Trophoblast cell (in vitro differentiated cells and primary cell): ENCODE data around the gene MPC1. TPM values are rescaled to one million over a fixed set of nuclear protein-coding genes. Genes with fewer than 3 reads are reported as not detected.
A peak's percentile ranks its signal among the peaks of the same experiment; 100 is the strongest.

Source experiments
- DNase-seq, 2 donors: peaks; one replicate each; pipeline ENCODE4 v3.0.0-alpha.2; 2016
- H2AFZ ChIP-seq: 2 replicates; pipeline ENCODE4 v1.6.1; 2013; ENCODE audit warnings: low read length, moderate library complexity, mild to moderate bottlenecking; ENCODE audit not compliant: insufficient read depth, poor library complexity
- H2AK5ac ChIP-seq: 2 replicates; pipeline ENCODE4 v1.6.1; 2013; ENCODE audit warnings: mild to moderate bottlenecking, low read length
- H2BK120ac ChIP-seq: 2 replicates; pipeline ENCODE4 v1.6.1; 2013; ENCODE audit warnings: low read length, mild to moderate bottlenecking, moderate library complexity; ENCODE audit not compliant: insufficient read depth, poor library complexity
- H2BK12ac ChIP-seq: 2 replicates; pipeline ENCODE4 v1.6.1; 2013; ENCODE audit warnings: mild to moderate bottlenecking, low read length, moderate library complexity
- H2BK5ac ChIP-seq: 2 replicates; pipeline ENCODE4 v1.6.1; 2013; ENCODE audit warnings: low read length, low read depth, moderate library complexity, mild to moderate bottlenecking; ENCODE audit not compliant: poor library complexity
- H3K14ac ChIP-seq: 2 replicates; pipeline ENCODE4 v1.6.1; 2013; ENCODE audit warnings: mild to moderate bottlenecking, low read length
- H3K18ac ChIP-seq: 2 replicates; pipeline ENCODE4 v1.6.1; 2013; ENCODE audit warnings: mild to moderate bottlenecking, low read length
- H3K23ac ChIP-seq: 2 replicates; pipeline ENCODE4 v1.6.1; 2013; ENCODE audit warnings: low read length
- H3K27ac ChIP-seq: 2 replicates; pipeline ENCODE4 v1.5.1; 2013; ENCODE audit warnings: low read depth, mild to moderate bottlenecking, inconsistent platforms, low read length, moderate library complexity
- H3K27me3 ChIP-seq: 2 replicates; pipeline ENCODE4 v1.6.1; 2013; ENCODE audit warnings: inconsistent platforms, mild to moderate bottlenecking, low read length, moderate library complexity; ENCODE audit not compliant: insufficient read depth
- H3K36me3 ChIP-seq, 2 experiments: 1 replicate in 1 of 2; 2 replicates in 1 of 2; pipeline ENCODE4 v1.6.1; 2013; ENCODE audit warnings: low read length in 2 of 2, mild to moderate bottlenecking in 2 of 2, moderate library complexity in 1 of 2; ENCODE audit not compliant: insufficient read depth in 2 of 2, control insufficient read depth in 1 of 2
- H3K4ac ChIP-seq: 2 replicates; pipeline ENCODE4 v1.6.1; 2013; ENCODE audit warnings: low read depth, mild to moderate bottlenecking, low read length, moderate library complexity
- H3K4me1 ChIP-seq, 2 experiments: 1 replicate in 1 of 2; 2 replicates in 1 of 2; pipeline ENCODE4 v1.6.1; 2013; ENCODE audit warnings: low read length in 2 of 2, mild to moderate bottlenecking in 2 of 2, moderate library complexity in 1 of 2; ENCODE audit not compliant: insufficient read depth in 2 of 2, control insufficient read depth in 1 of 2
- H3K4me2 ChIP-seq: 2 replicates; pipeline ENCODE4 v1.6.1; 2013; ENCODE audit warnings: inconsistent platforms, mild to moderate bottlenecking, low read length, moderate library complexity
- H3K4me3 ChIP-seq: 2 replicates; pipeline ENCODE4 v1.5.1; 2013; ENCODE audit warnings: mild to moderate bottlenecking, low read depth, low read length, inconsistent platforms
- H3K79me1 ChIP-seq: one replicate; pipeline ENCODE4 v1.6.1; 2013; ENCODE audit warnings: low read length
- H3K79me2 ChIP-seq: 2 replicates; pipeline ENCODE4 v1.6.1; 2013; ENCODE audit warnings: low read length, mild to moderate bottlenecking; ENCODE audit not compliant: control insufficient read depth, insufficient read depth, poor library complexity
- H3K9ac ChIP-seq: 2 replicates; pipeline ENCODE4 v1.6.1; 2013; ENCODE audit warnings: mild to moderate bottlenecking, low read length
- H3K9me3 ChIP-seq: 2 replicates; pipeline ENCODE4 v1.6.1; 2013; ENCODE audit warnings: low read depth, mild to moderate bottlenecking, control low read depth, inconsistent platforms, low read length; ENCODE audit not compliant: insufficient read depth
- H4K12ac ChIP-seq: 2 replicates; pipeline ENCODE4 v1.6.1; 2013; ENCODE audit warnings: low read depth, mild to moderate bottlenecking, low read length, moderate library complexity
- H4K8ac ChIP-seq: 2 replicates; pipeline ENCODE4 v1.6.1; 2013; ENCODE audit warnings: low read depth, mild to moderate bottlenecking, low read length, moderate library complexity
- H4K91ac ChIP-seq: one replicate; pipeline ENCODE4 v1.6.1; 2013; ENCODE audit warnings: low read depth, mild to moderate bottlenecking, low read length, moderate library complexity
- WGBS: extraction: QIAGEN DNeasy Blood & Tissue Kit; methylation state at CpG from one replicate; pipeline ENCODE4 v1.1.7; 2013; ENCODE audit warnings: missing lambda C conversion rate; ENCODE audit not compliant: insufficient read length, insufficient coverage; ENCODE audit errors: extremely low coverage; 5-methylcytosine and 5-hydroxymethylcytosine counted together
- polyA plus RNA-seq: library from polyadenylated mRNA; stranded (reverse); fragments of 200-250 nt; gene quantifications from 2 replicates; pipeline ENCODE4 v1.2.3, GENCODE V29; 2013

Gene MPC1
- 37.3 and 39.8 TPM in 2 replicates for polyA plus RNA-seq

- Histone ChIP-seq H3K27ac (peak within 1 kb of the TSS; percentile 37), H3K14ac (peak within 1 kb of the TSS; percentile 35), H4K8ac (peak within 1 kb of the TSS; percentile 30), H4K12ac (no peak within 1 kb of the TSS), H2BK5ac (no peak within 1 kb of the TSS), H3K79me1 (peaks cover 2% of the 10 kb centered on the region), H4K91ac (peak within 1 kb of the TSS; percentile 2), H3K79me2 (no peaks in the 10 kb centered on the region), H3K27me3 (no peaks in the 10 kb centered on the region), H3K23ac (no peak within 1 kb of the TSS), H2BK12ac (no peak within 1 kb of the TSS), H3K18ac (peak within 1 kb of the TSS; percentile 29), H3K4me3 (peak within 1 kb of the TSS; percentile 87), H2BK120ac (no peak within 1 kb of the TSS), H2AFZ (peak within 1 kb of the TSS; percentile 89), H3K4me2 (peak within 1 kb of the TSS; percentile 100), H3K9ac (peak within 1 kb of the TSS; percentile 71), H3K4ac (no peak within 1 kb of the TSS), H3K36me3 (no peaks in the 10 kb centered on the region), H3K4me1 (peaks cover 0 to 4% of the 10 kb centered on the region in 2 experiments), H2AK5ac (no peak within 1 kb of the TSS), H3K9me3 (no peaks in the 10 kb centered on the region)
- no CpG with 5 or more reads among the region's 94 CpGs for WGBS
- peak; percentile 98 for DNase-seq
Observed at GRCh38 chr6:166382933-166383801, at the start of gene MPC1. Gene MPC1 (minus strand): TSS chr6:166382940. CDS start chr6:166382876, 64 bp downstream.

GRCh38 chr6:166430269-166430668, 47.5 kb upstream of the MPC1 start:
- H3K27ac ChIP-seq, result no peak overlapping the region
- H2BK120ac ChIP-seq, result no peak overlapping the region
- H2BK12ac ChIP-seq, result no peak overlapping the region
- H3K4ac ChIP-seq, result no peak overlapping the region
- no CpG with 5 or more reads among the region's 17 CpGs for WGBS
- no peak overlapping the region for H3K18ac ChIP-seq
- no peaks in the 10 kb centered on the region for H3K27me3 ChIP-seq
- no peak overlapping the region for H3K4me2 ChIP-seq
- H3K4me1 ChIP-seq, result no peaks in the 10 kb centered on the region
- no peak overlapping the region for H4K12ac ChIP-seq
- H4K91ac ChIP-seq, result no peak overlapping the region
- peaks cover 2% of the 10 kb centered on the region for H3K9me3 ChIP-seq
- peaks cover 11 to 12% of the 10 kb centered on the region in 2 experiments for H3K36me3 ChIP-seq
- no peak overlapping the region for H3K4me3 ChIP-seq
- no peaks in the 10 kb centered on the region for H3K79me1 ChIP-seq
- no peaks in the 10 kb centered on the region for H3K79me2 ChIP-seq
- H2AFZ ChIP-seq, result no peak overlapping the region
- no peak for DNase-seq
- H4K8ac ChIP-seq, result no peak overlapping the region
- no peak overlapping the region for H3K23ac ChIP-seq
- no peak overlapping the region for H3K9ac ChIP-seq
- H3K14ac ChIP-seq, result no peak overlapping the region
- no peak overlapping the region for H2AK5ac ChIP-seq
- H2BK5ac ChIP-seq, result no peak overlapping the region

GRCh38 chr6:166424431-166424830, 41.7 kb upstream of the MPC1 start:
- Histone ChIP-seq H3K79me2 (no peaks in the 10 kb centered on the region), H2AFZ (no peak overlapping the region), H2BK12ac (no peak overlapping the region), H3K36me3 (peaks cover 0 to 14% of the 10 kb centered on the region in 2 experiments), H4K8ac (no peak overlapping the region), H3K4me1 (no peaks in the 10 kb centered on the region), H3K9ac (no peak overlapping the region), H4K91ac (no peak overlapping the region), H2BK5ac (no peak overlapping the region), H3K4ac (no peak overlapping the region), H3K23ac (no peak overlapping the region), H3K4me2 (no peak overlapping the region), H3K14ac (no peak overlapping the region), H3K27ac (no peak overlapping the region), H2BK120ac (no peak overlapping the region), H3K4me3 (no peak overlapping the region), H4K12ac (no peak overlapping the region), H3K9me3 (no peaks in the 10 kb centered on the region), H3K79me1 (no peaks in the 10 kb centered on the region), H3K18ac (no peak overlapping the region), H2AK5ac (no peak overlapping the region), H3K27me3 (no peaks in the 10 kb centered on the region)
- no peak for DNase-seq
- WGBS, result no CpG with 5 or more reads among the region's 12 CpGs

GRCh38 chr6:166423781-166424180, 41.0 kb upstream of the MPC1 start:
- no peak overlapping the region for H3K9ac ChIP-seq
- no peaks in the 10 kb centered on the region for H3K79me1 ChIP-seq
- no CpG with 5 or more reads among the region's 7 CpGs for WGBS
- no peak overlapping the region for H3K18ac ChIP-seq
- no peak overlapping the region for H4K8ac ChIP-seq
- H4K12ac ChIP-seq, result no peak overlapping the region
- H2AFZ ChIP-seq, result no peak overlapping the region
- H3K4me1 ChIP-seq, result no peaks in the 10 kb centered on the region
- no peak overlapping the region for H2BK5ac ChIP-seq
- H2AK5ac ChIP-seq, result no peak overlapping the region
- H3K4me3 ChIP-seq, result no peak overlapping the region
- H3K4ac ChIP-seq, result no peak overlapping the region
- H3K79me2 ChIP-seq, result no peaks in the 10 kb centered on the region
- no peak overlapping the region for H3K23ac ChIP-seq
- peaks cover 0 to 14% of the 10 kb centered on the region in 2 experiments for H3K36me3 ChIP-seq
- no peak overlapping the region for H4K91ac ChIP-seq
- no peak overlapping the region for H2BK120ac ChIP-seq
- H3K14ac ChIP-seq, result no peak overlapping the region
- no peak for DNase-seq
- H3K9me3 ChIP-seq, result no peaks in the 10 kb centered on the region
- H2BK12ac ChIP-seq, result no peak overlapping the region
- no peak overlapping the region for H3K4me2 ChIP-seq
- no peaks in the 10 kb centered on the region for H3K27me3 ChIP-seq
- H3K27ac ChIP-seq, result no peak overlapping the region
